HG03060 (cell line): ENCODE data around the gene ANGPTL2.

Experiments used
- ATAC-seq: cut with Tn5 transposase; IDR thresholded peaks from one replicate; pipeline ENCODE4 v1.9.1; 2021; ENCODE audit warnings: low read depth, moderate number of reproducible peaks; ENCODE audit not compliant: unreplicated experiment

Gene ANGPTL2

DNA sequence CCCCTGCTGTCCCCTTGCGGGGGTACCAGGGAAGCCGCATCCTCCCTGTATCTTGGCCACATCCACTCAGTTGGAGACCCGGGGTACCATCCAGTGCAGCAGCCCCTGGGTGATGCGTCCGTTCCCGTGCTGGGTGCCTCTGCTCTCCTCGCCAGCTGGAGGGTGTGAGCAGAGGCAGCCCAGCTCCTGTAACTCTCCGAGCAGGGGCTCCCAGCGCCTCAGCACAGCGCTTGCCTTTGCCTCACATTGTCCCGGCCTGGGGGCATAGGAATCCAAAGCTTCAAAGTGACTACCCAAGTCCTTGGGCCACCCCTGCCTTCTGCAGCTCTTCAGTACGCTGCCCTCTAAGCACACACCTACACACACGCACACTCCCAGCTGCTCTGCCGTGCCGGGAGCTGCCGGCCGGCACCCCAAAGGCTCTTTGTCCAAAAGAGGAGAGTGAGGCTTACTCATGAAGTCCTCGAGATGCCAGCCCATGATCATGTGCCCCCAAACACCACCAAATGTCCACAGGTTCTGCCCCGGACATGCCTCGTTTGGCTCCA, 733 bp downstream of the ANGPTL2 start:
- ATAC-seq: no peak

DNA sequence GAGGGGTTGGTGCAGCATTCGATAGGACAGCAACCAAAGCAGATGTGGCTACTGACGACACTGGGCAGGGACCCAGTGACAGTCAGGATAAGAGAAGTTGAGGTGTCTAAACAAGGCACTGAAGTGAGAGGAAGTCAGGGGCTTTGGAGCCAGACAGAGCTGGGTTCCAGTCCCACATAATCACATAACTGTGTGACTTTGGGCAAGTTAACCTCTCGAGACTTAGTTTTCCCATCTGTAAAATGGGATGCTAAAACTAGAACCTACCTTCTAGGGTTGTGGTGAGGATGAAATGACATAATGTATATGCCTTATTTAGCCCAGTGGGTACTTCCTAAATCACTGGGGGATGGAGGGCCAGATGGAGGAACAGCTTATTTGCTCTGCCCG, 3.1 kb downstream of the ANGPTL2 start:
- ATAC-seq: no peak

DNA sequence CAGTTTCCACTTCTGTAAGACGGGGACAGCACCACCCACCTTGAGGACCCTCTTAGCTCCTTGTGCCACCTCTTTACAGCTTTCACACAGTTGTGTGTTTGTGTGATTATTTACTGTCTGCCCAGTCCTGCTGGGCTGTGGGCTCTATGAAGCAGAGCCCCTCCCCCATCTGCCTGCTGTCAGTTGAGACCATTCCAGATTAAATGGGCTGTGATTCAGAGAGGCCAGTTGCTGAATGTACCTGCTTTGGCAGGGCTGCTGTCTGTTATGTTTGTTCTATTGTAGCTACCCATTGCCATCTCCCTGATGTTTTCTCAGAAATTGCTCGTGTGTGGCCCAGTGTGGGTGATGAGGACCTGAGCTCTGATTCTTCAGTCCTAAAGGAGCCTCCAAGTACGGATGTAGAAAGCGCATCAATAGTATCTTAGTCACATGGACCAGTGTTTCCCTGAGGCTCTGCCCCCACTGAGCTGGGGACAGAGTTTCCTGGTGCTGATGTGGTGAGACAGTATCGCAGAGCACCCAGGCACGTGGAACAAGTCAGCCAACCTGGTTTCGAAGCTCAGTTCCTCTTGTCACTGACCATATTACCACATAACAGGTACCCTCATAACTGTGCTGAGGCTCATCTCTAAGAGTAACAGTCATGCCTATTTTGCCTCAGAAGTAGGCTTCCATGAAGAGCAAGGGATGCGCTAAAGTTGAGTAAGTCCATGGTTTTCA, 3.7 kb downstream of the ANGPTL2 start:
- no peak for ATAC-seq

DNA sequence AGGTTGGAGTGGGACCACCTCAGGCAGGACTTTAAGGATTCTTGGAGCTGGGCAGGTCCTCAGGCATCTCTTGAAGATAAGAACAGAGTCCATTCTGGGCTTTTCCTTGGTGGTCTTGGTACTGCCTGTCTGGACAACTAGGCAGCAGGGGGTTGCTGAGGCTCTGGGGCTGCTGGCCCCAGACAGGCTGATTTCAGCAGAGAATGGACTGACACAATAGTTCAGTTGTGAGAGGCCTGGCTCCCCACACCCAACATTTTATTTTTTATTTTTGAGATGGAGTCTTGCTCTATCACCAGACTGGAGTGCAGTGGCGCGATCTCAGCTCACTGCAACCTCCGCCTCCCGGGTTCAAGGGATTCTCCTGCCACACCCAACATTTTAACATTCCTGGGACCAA, 4.6 kb downstream of the ANGPTL2 start:
- no peak for ATAC-seq

DNA sequence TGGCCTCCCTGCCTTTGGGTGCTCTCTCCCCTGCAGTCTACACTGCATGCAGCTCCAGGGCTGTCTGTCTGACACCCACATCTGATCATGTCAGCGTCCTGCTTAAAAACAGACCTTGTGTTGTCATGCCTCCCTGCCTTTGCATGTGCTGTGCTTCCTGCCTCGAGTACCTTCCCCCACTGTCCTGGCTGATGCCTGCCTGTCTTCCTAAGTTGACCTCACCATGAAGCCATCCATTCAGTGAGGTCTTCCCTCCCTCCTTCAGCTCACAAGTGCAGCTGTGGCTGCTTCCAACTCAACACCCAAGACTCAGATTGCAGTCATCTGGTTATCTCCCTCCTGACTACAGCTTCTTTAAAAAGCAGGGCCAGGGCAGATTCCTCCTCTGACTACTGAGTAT, 5.5 kb downstream of the ANGPTL2 start:
- ATAC-seq: no peak

DNA sequence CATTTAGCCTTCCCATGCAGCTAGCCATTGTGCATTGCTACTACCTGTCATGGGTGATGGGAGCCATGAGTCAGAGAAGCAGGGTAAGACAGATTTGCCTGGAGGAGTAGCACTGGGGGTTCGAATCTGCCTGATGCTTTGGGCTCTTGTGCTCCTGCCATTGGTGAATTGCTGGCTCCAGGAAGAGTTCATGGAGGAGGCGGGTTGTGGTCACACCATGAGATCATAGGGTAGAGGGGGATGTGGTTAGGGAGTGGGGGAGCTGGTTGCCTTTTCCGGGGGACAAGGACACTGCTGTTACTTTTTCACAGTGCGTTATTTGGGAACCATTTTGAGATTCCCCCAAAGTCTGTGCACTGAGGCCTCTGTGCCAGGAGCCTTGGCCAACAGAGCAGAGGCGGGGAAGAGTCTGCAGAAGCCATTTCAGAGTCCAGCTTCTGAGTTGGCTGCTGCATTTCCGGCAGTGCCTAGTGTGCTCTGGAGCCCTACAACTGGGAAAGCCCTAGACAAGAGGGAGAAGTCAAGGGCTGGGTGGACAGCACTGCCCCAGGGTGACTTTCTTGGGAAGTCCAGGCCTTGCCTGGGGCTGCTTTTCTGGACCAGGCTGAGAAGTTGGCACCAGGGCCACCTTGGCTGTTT, 6.2 kb downstream of the ANGPTL2 start:
- no peak for ATAC-seq

DNA sequence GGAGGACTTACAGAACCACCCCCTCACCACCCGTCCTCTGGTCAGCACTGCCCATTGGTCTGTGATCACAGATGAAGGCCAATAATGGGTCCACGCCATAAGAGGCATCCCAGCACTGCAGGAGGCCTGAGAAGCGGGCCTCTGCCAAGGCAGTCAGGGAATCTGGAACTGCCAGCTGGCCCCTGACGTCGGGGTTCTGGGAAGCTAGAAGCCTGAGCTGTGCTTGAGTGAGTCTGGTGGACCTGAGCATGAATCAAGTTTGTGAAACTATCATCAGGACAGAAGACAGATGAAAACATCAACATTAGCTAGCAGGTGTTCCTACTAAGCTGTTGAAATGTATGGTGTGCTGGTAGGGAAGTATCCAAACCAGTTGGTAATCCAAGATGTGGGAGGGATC, 7.8 kb downstream of the ANGPTL2 start:
- no peak for ATAC-seq

DNA sequence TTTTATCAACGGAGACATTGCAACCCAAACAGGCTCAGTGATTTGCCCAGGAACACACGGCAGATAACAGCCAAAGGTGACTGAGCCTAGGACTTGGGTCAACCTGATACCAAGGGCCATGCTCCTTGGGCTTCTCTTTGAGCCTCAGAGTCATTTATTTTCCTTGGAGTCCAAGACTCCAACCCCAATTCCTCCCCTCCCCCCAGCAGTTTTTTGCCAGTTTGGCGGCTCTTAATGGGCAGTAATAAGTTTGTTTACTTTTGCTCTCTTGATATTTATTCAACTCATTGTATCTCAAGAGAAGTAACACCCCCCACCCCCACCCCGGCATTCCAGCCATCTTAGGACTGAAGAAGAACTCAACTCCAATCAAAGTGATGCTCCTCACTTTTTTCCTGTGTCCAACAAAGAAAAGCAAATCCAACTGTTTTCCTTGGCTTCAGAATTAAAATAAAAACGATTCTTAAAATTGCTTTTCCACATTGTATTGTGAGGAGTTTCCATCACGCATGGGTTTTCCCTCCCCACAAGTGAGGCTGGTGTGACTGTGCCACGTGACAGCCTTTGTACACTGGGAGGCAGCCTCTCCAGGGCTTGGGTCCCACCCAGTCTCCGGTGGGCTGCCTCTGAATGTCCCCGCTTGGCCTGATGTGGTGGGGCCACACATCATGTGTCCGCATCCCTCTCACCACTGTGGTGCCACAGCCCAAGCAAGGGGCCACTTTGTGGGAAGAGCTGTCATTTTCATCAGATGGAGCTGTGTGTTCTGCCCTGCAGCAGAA, 9.1 kb downstream of the ANGPTL2 start:
- no peak for ATAC-seq

DNA sequence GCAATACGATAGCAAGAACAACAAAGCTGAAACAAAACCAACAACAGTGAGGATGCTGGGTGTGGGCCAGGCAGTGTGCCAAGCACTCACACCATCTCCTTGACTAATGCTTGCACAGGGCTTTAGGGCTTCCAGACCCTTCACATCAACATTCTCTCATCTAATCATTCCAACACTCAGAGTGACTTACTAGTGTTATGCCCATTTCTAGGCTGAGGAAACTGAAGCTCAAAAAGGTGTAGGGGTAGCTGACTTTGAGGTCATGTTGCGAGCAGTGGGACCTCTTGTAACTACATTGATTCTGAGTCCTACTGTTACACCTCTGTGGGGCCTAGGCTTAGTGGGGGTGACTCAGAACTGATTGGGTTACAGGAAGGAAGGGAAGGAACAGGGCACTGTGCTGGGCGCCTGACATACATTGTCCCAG, 9.7 kb downstream of the ANGPTL2 start:
- no peak for ATAC-seq

DNA sequence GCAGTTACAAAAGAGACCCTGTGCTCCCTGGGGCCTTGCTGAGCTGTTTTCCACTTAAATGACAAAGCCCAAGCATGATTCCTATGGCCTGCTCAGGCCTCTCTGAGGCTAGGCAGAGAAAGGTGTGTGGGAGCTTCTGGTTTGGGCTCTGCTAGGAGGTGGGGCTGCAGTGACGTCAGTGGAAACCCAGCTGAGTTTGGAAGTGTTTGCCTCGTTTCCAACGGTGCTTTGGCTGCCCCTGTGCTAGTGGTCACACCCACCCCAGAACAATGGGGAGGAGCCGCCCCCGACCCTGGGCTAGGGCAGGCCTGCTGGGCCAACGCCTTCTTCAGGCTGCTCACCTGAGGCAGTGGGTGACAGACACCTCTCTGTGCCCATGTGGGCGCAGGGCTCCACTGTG, 10.4 kb downstream of the ANGPTL2 start:
- ATAC-seq: no peak

DNA sequence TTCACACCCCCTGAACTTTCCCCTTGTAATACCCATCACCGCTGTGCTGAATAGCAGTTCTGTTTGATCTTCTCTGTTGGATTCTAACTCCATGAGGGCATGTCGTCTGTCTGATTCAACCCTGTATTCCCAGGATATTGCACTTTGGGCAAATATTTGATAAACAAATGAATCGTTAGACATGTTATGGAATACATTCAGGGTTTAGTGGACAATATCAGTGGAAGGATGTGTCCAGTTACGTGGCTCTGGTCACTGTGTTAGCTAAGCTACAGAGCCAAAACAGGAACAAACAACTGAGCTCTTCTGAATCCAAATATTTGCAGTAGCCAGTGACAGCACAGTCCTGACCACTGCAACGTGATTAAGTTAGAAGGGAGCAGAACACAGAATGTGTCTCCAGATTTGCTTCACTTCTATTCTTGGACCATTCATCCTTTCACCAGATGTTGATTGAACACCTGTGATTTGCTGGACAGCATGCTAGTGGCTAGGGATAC, 13.2 kb downstream of the ANGPTL2 start:
- no peak for ATAC-seq

DNA sequence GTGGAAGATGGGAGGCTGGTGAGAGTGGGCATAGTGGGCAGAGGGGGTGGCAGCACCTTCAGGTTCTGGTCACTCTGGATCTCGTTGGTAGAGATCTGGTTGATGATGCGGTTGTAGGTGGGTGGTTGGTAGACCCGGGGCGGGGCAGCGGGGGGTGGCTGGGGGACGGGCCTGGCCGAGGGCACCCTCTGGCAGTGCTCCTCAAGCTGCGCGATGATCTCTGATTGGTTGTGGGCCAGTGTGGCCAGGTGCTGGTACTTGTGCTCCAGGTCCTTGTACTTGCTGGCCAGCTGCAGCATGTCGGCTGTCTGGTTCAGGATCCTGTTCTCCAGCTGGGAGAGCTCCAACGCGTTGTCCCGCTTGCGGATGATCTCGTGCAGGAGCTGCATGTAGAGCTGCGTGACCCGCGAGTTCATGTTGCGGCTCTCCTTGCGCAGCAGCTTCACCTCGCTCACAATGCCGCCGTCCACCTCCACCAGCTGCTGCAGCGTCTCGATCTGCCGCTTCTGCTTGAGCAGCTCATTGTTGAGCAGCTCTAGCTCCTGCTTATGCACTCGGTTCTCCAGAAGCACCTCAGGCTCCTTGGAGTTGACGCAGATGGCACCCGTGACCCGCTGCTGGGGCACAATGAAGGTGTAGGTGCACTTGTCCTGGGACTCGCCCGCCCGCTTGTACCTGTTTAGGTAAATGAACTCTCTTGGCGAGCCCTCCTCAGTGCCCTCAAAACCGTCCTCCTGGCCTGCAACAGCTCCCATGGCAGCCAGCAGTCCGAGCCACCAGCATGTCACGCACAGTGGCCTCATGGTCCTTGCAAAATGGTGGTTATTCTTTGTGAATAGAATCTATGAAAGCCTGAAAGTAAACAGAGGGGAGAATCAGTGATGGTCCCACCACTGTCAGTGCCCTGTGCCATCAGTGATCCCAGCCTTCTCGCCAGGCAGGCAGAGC, 14.2 kb downstream of the ANGPTL2 start:
- ATAC-seq: no peak

DNA sequence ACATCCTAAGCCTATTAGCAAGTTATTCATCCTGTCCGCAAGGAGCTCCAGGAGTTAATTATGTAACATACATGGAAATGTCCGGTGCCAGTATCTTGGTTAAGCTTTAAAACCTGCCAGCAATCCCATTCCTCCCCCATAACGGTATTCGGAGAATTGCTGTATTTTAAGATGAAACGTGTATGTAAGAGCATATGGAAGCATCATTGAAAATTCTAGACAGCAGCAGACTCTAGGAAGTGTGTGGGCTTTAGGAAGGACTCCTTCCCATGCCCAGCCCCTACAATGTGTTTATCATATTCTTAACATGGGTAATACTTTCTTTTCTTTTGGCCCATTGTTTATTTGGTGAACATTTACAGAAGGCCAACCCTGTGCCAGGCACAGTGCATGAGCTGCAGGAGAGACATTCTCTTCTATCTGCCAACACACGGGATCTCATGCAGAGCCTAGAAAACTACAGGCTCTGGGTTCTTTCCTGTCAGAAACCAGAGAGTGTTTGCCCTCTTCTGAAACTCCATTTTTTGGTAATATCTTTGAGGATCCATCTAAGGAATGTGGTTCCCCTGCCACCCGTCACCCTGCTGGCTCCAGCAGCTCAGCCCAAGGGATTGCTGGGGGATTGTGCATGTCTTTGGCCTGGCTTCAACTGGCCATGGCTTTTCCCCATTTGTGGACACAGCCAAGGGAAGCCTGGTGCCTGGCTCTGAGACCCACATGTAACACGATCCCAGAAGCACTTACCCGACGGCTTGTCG, 15.1 kb downstream of the ANGPTL2 start:
- no peak for ATAC-seq

DNA sequence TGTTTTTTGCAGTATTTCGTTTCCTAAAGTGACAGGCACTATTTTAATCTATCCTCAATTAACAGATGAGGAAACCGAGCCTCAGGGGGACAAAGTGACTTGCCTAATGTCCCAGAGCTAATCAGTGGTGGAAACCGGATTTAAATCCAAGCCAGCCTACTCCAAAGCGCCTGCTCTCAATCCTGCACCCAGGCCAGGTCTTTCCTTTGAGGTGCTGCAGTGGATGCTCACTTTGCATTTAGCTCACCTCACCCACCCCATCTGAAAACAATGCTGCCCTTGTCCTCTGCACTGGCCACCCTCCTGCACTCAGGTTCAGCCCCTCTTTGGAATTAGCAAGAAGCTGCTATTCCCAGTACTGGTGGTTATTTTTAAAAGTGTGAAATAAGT, 16.0 kb downstream of the ANGPTL2 start:
- no peak for ATAC-seq

DNA sequence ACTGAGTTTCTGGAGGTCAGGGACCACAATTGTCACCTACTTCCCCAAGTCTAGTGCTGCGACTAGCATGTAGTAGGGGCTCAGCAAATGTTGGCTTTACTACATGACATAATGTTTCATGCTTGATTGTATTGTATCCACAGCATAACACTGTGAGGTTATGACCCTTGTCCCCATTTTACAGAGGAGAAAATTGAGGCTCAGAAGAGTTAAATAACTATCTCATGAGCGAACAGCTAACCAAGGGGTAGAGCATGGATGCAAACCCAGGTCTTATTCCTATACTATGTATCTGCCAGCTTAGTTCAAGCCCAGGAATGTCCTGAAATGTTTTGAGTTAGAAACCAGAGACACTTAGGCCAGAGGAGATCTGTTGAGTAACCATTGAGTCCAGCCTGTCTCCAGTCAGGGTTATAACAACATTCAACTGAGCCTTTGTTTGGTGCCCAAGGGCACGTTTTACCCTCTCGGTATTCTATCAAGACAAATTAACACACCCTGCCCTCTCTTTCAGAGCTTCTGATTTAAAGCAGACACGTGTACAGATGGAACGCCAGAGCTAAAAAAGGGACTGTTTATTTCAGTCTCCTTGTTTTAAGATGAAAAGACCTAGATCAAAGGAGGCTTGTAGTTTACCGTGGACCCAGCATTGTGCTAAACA, 16.5 kb downstream of the ANGPTL2 start:
- ATAC-seq: no peak

DNA sequence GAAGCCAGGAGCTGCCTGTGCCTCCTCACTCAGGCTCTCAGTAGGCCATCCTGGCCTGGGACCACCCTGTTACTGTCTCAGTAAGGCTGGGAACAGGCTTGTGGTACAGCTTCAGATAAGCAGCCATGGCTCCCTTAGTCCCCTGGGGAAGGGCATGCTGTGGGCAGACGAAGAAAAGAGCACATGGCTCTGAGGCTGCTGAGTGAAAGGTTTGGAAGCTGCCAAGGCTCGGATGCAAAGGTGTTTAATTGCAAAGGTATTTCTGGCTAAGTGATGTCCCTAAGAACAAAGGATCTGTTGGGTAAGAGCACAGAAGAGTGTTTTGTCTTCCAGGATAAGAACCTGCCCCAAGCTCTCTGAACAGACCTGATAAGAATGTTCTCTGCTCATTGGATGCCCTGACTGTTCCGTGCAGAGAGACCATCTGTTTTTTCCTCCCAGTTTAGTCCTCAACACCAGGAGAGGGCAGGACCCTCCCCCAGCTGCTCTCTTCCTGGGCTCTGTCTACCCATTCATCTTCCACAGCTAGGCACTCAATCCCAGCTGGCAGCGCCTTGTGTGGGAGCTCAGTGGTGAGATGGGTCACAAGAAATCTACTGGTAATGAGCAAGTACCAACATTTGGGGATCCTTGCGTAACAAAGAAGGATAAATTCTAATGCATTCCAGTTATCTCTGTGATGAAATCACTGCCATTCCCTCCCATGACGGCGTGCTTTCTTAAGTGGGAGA, 17.7 kb downstream of the ANGPTL2 start:
- ATAC-seq: no peak

DNA sequence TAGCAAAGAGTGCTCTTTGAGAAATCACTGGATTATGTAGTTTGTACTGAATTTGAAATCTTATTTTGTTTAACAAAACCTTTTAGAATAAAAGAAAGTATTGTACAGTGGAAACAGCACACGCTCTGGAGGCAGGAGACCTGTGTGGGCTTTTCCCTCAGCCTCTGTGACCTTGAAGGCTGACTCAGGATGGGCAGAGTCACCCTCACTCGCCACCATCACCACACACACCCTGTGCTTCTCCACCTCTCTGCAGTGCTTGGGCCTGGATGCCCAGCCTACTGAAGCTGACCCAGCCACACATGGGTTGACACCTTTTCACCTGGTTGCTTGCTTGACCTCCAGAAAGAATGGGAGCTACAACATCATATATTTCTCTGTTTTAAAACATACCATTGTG, 19.6 kb downstream of the ANGPTL2 start:
- ATAC-seq: no peak

DNA sequence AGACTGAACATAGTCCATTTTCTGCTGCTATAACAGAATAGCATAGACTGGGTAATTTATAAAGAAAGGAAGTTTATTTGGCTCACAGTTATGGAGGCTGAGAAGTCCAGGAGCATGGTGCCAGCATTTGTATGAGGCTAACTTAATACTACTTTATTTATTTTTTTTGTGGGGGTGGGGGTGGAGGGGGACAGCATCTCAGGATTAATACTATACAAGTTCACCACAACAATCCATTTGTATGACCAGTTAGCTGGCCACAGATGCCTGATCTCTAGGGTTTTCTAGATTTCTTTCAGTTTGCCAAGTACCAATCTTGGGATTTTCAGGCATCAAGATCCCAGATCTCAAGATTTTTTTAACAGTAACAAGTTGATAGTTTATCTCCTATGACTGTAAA, 20.3 kb downstream of the ANGPTL2 start:
- ATAC-seq: no peak
